GM21423 (cell line): Measurements from ENCODE around the gene ANKRD33.

Experiments used
- ATAC-seq: cut with Tn5 transposase; IDR thresholded peaks from one replicate; pipeline ENCODE4 v1.9.1; 2021; ENCODE audit warnings: mild to moderate bottlenecking, moderate library complexity; ENCODE audit not compliant: unreplicated experiment

Gene ANKRD33

GRCh38 chr12:51915003-51915625 lies 27.2 kb downstream of the ANKRD33 start:
- no peak for ATAC-seq

- ATAC-seq, result no peak
Measured at GRCh38 chr12:51915951-51916350, 28.0 kb downstream of the ANKRD33 start.

- ATAC-seq, result no peak
Measured at GRCh38 chr12:51917041-51917590, 29.2 kb downstream of the ANKRD33 start.

- ATAC-seq, result no peak
Measured at GRCh38 chr12:51917746-51918453, 30.0 kb downstream of the ANKRD33 start.

GRCh38 chr12:51920046-51920445 lies 32.1 kb downstream of the ANKRD33 start:
- ATAC-seq, result no peak

GRCh38 chr12:51921017-51921725 lies 33.3 kb downstream of the ANKRD33 start:
- no peak for ATAC-seq

- no peak for ATAC-seq
Measured at GRCh38 chr12:51922146-51922545, 34.2 kb downstream of the ANKRD33 start.

- no peak for ATAC-seq
Measured at GRCh38 chr12:51922762-51923505, 35.0 kb downstream of the ANKRD33 start.

GRCh38 chr12:51923506-51924365 lies 35.8 kb downstream of the ANKRD33 start:
- ATAC-seq, result no peak

- ATAC-seq, result no peak
Measured at GRCh38 chr12:51924551-51925319, 36.8 kb downstream of the ANKRD33 start.

GRCh38 chr12:51925346-51926063 lies 37.6 kb downstream of the ANKRD33 start:
- ATAC-seq, result no peak

GRCh38 chr12:51926064-51926632 lies 38.2 kb downstream of the ANKRD33 start:
- ATAC-seq, result no peak

GRCh38 chr12:51926718-51927117 lies 38.8 kb downstream of the ANKRD33 start:
- no peak for ATAC-seq

- no peak for ATAC-seq
Measured at GRCh38 chr12:51932218-51933076, 44.5 kb downstream of the ANKRD33 start.

GRCh38 chr12:51934080-51934479 lies 46.2 kb downstream of the ANKRD33 start:
- ATAC-seq, result no peak

GRCh38 chr12:51937926-51938325 lies 50.0 kb downstream of the ANKRD33 start:
- no peak for ATAC-seq

GRCh38 chr12:51938726-51939125 lies 50.8 kb downstream of the ANKRD33 start:
- no peak for ATAC-seq
